ENCODE results near the gene PIP5K1C. TPM values are rescaled to one million over a fixed set of nuclear protein-coding genes. Genes with fewer than 3 reads are reported as not detected.

Gene PIP5K1C
- total RNA-seq, 1 donor from 2014 or later: 43.6 TPM

DNA sequence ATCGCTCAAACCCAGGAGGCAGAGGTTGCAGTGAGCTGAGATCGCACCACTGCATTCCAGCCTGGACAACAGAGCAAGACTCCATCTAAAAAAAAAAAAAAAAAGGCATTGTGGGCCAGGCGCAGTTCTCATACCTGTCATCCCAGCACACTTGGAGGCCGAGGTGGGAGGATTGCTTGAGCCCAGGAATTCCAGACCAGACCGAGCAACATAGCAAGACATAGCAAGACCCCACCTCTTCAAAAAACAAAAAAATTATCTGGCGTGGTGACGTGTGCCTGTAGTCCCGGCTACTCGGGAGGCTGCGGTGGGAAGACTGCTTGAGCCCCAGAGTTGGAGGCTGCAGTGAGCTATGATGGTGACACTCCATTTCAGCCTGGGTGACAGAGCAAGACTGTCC, 18.0 kb downstream of the PIP5K1C start:
- Histone ChIP-seq H3K4me1 (peaks cover 8% of the 10 kb centered on the region), H3K4me3 (no peak overlapping the region), H3K27ac (no peak overlapping the region), H3K36me3 (peaks cover 13% of the 10 kb centered on the region), H3K27me3 (ENCODE audit: low read depth) (no peaks in the 10 kb centered on the region), H3K9me3 (peaks cover 7% of the 10 kb centered on the region)
- intact Hi-C loops (cut with DNase I): no loop called here
- DNase-seq: no peak
- ATAC-seq: no peak
- no peak for TF ChIP-seq CTCF (IDR thresholded peaks at IDR 0.05)

- Histone ChIP-seq H3K36me3 (peaks cover 13% of the 10 kb centered on the region), H3K4me1 (no peaks in the 10 kb centered on the region), H3K4me3 (no peak overlapping the region), H3K27me3 (ENCODE audit: low read depth) (no peaks in the 10 kb centered on the region), H3K27ac (no peak overlapping the region), H3K9me3 (peaks cover 7% of the 10 kb centered on the region)
- DNase-seq: no peak
- TF ChIP-seq CTCF (IDR thresholded peaks at IDR 0.05): no peak
- intact Hi-C loops (cut with DNase I): no loop called here
- ATAC-seq: no peak
Measured at GRCh38 chr19:3680939-3681338, 19.3 kb downstream of the PIP5K1C start.

GRCh38 chr19:3679581-3679980, 20.7 kb downstream of the PIP5K1C start:
- Histone ChIP-seq H3K9me3 (peaks cover 5% of the 10 kb centered on the region), H3K4me1 (no peaks in the 10 kb centered on the region), H3K4me3 (no peak overlapping the region), H3K36me3 (peaks cover 12% of the 10 kb centered on the region), H3K27me3 (ENCODE audit: low read depth) (no peaks in the 10 kb centered on the region), H3K27ac (no peak overlapping the region)
- DNase-seq (no peak), ATAC-seq (no peak)
- TF ChIP-seq CTCF (IDR thresholded peaks at IDR 0.05): no peak
- intact Hi-C loops (cut with DNase I): no loop called here

- no peaks in the 10 kb centered on the region for H3K4me1 ChIP-seq
- H3K9me3 ChIP-seq: peaks cover under 1% of the 10 kb centered on the region
- DNase-seq (no peak), ATAC-seq (no peak)
- intact Hi-C loops (cut with DNase I): no loop called here
- H3K36me3 ChIP-seq: peaks cover 8% of the 10 kb centered on the region
- H3K27me3 ChIP-seq (ENCODE audit: low read depth): no peaks in the 10 kb centered on the region
- TF ChIP-seq CTCF (IDR thresholded peaks at IDR 0.05): no peak
- H3K27ac ChIP-seq: no peak overlapping the region
- H3K4me3 ChIP-seq: no peak overlapping the region
Measured at GRCh38 chr19:3679138-3679537, 21.1 kb downstream of the PIP5K1C start.

DNA sequence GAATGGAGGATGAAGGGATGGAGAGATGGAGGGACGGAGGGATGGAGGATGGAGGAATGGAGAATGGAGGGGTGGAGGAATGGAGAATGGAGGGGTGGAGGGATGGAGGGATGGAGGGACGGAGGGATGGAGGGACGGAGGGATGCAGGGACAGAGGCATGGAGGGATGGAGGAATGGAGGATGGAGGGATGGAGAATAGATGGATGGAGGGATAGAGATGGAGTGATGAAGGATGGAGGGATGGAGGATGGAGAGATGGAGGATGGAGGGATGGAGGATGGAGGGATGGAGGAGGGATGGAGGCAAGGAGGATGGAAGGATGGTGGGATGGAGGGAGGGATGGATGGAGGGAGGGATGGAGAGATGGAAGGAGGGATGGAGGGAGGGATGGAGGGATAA, 22.1 kb downstream of the PIP5K1C start:
- H3K4me3 ChIP-seq: no peak overlapping the region
- intact Hi-C loops (cut with DNase I): no loop called here

More for the DNA sequence above, 22.1 kb downstream of the PIP5K1C start:
- ATAC-seq: no peak
- Histone ChIP-seq H3K36me3 (peaks cover 7% of the 10 kb centered on the region), H3K4me1 (no peaks in the 10 kb centered on the region), H3K27me3 (ENCODE audit: low read depth) (no peaks in the 10 kb centered on the region), H3K27ac (no peak overlapping the region), H3K9me3 (no peaks in the 10 kb centered on the region)
- no peak for TF ChIP-seq CTCF (IDR thresholded peaks at IDR 0.05)
- no peak for DNase-seq
